H9 (cell line): ENCODE measurements around the gene LRRN3. TPM values are rescaled to one million over a fixed set of nuclear protein-coding genes. Genes with fewer than 3 reads are reported as not detected.

Source experiments
- DNase-seq: peaks from one replicate; pipeline ENCODE4 v3.0.0-alpha.2; 2017
- H2AFZ ChIP-seq: one replicate; pipeline ENCODE4 v1.6.1; 2013; ENCODE audit warnings: mild to moderate bottlenecking, low read length, control low read depth, moderate library complexity
- H2AK5ac ChIP-seq: 2 replicates; pipeline ENCODE4 v1.6.1; 2013; ENCODE audit warnings: low read length, control low read depth, mixed read lengths; ENCODE audit not compliant: insufficient read length
- H2BK120ac ChIP-seq: one replicate; pipeline ENCODE4 v1.6.1; 2013; ENCODE audit warnings: low read depth, mild to moderate bottlenecking, low read length, control low read depth, inconsistent platforms; ENCODE audit not compliant: poor library complexity, severe bottlenecking
- H2BK12ac ChIP-seq: 2 replicates; pipeline ENCODE4 v1.6.1; 2013; ENCODE audit warnings: low read length, control low read depth, mixed read lengths, low read depth; ENCODE audit not compliant: insufficient read length
- H2BK15ac ChIP-seq: 2 replicates; pipeline ENCODE4 v1.6.1; 2013; ENCODE audit warnings: low read depth, low read length, control low read depth
- H2BK20ac ChIP-seq: one replicate; pipeline ENCODE4 v1.6.1; 2013; ENCODE audit warnings: low read depth, mild to moderate bottlenecking, low read length, control low read depth, inconsistent platforms; ENCODE audit not compliant: poor library complexity, severe bottlenecking
- H2BK5ac ChIP-seq: 2 replicates; pipeline ENCODE4 v1.6.1; 2013; ENCODE audit warnings: low read length, control low read depth, mixed read lengths; ENCODE audit not compliant: insufficient read length
- H3K14ac ChIP-seq: 2 replicates; pipeline ENCODE4 v1.6.1; 2013; ENCODE audit warnings: low read length, control low read depth; ENCODE audit not compliant: insufficient read depth
- H3K18ac ChIP-seq: 2 replicates; pipeline ENCODE4 v1.6.1; 2013; ENCODE audit warnings: low read depth, mild to moderate bottlenecking, mixed read lengths, low read length, control low read depth; ENCODE audit not compliant: insufficient read length
- H3K23ac ChIP-seq: 2 replicates; pipeline ENCODE4 v1.6.1; 2013; ENCODE audit warnings: low read length, control low read depth, mixed read lengths, low read depth; ENCODE audit not compliant: insufficient read length
- H3K23me2 ChIP-seq: 2 replicates; pipeline ENCODE4 v1.6.1; 2013; ENCODE audit warnings: low read depth, mild to moderate bottlenecking, mixed read lengths, low read length, control low read depth; ENCODE audit not compliant: insufficient read length, poor library complexity, severe bottlenecking
- H3K27ac ChIP-seq: 2 replicates; pipeline ENCODE4 v1.5.1; 2013; ENCODE audit warnings: low read length, control low read depth, mixed read lengths, low read depth; ENCODE audit not compliant: insufficient read length
- H3K27me3 ChIP-seq: 2 replicates; pipeline ENCODE4 v1.6.1; 2013; ENCODE audit warnings: low read length, control low read depth, inconsistent platforms; ENCODE audit not compliant: insufficient read depth
- H3K4ac ChIP-seq: 2 replicates; pipeline ENCODE4 v1.6.1; 2013; ENCODE audit warnings: low read depth, mild to moderate bottlenecking, control low read depth, inconsistent platforms, low read length, moderate library complexity
- H3K4me1 ChIP-seq: 2 replicates; pipeline ENCODE4 v1.6.1; 2013; ENCODE audit warnings: low read length, control low read depth, inconsistent platforms; ENCODE audit not compliant: insufficient read depth
- H3K4me2 ChIP-seq: 2 replicates; pipeline ENCODE4 v1.6.1; 2013; ENCODE audit warnings: low read length, control low read depth, mixed read lengths; ENCODE audit not compliant: insufficient read length, insufficient read depth
- H3K56ac ChIP-seq: 2 replicates; pipeline ENCODE4 v1.6.1; 2013; ENCODE audit warnings: low read depth, mild to moderate bottlenecking, mixed read lengths, low read length, control low read depth; ENCODE audit not compliant: insufficient read length
- H3K79me1 ChIP-seq: 2 replicates; pipeline ENCODE4 v1.6.1; 2013; ENCODE audit warnings: low read depth, mild to moderate bottlenecking, moderate library complexity, low read length, control low read depth, inconsistent platforms; ENCODE audit not compliant: insufficient read depth, poor library complexity, severe bottlenecking
- H3K79me2 ChIP-seq: 2 replicates; pipeline ENCODE4 v1.6.1; 2013; ENCODE audit warnings: low read length, control low read depth, inconsistent platforms; ENCODE audit not compliant: insufficient read depth
- H3K9ac ChIP-seq: 2 replicates; pipeline ENCODE4 v1.6.1; 2013; ENCODE audit warnings: low read length, control low read depth, mixed read lengths; ENCODE audit not compliant: insufficient read length; ENCODE audit errors: extremely low read depth
- H3K9me3 ChIP-seq: one replicate; pipeline ENCODE4 v1.6.1; 2013; ENCODE audit warnings: low read depth, low read length, inconsistent platforms; ENCODE audit not compliant: control insufficient read depth
- H3T11ph ChIP-seq: one replicate; pipeline ENCODE4 v1.6.1; 2013; ENCODE audit warnings: mild to moderate bottlenecking, low read length, control low read depth, inconsistent platforms
- H4K20me1 ChIP-seq: one replicate; pipeline ENCODE4 v1.6.1; 2013; ENCODE audit not compliant: control insufficient read depth, insufficient read length, insufficient read depth
- H4K5ac ChIP-seq: 2 replicates; pipeline ENCODE4 v1.6.1; 2013; ENCODE audit warnings: low read depth, mild to moderate bottlenecking, mixed read lengths, low read length, control low read depth; ENCODE audit not compliant: insufficient read length
- H4K8ac ChIP-seq: replicated peaks from 2 replicates; pipeline ENCODE4 v1.6.1; 2013; ENCODE audit warnings: low read length, control low read depth, mixed read lengths, low read depth; ENCODE audit not compliant: insufficient read length
- H4K91ac ChIP-seq: 2 replicates; pipeline ENCODE4 v1.6.1; 2013; ENCODE audit warnings: low read depth, mild to moderate bottlenecking, moderate library complexity, mixed read lengths, low read length, control low read depth; ENCODE audit not compliant: insufficient read length
- H3K27ac Mint-ChIP-seq, 3 experiments: 2 replicates in 2 of 3; 3 replicates in 1 of 3; pipeline ENCODE4 v1.8.0; 2020 to 2021; ENCODE audit warnings: mixed read lengths in 3 of 3, mild to moderate bottlenecking in 1 of 3, moderate library complexity in 1 of 3
- H3K27me3 Mint-ChIP-seq: 2 replicates; pipeline ENCODE4 v1.8.0; 2021; ENCODE audit warnings: low read depth, mild to moderate bottlenecking, moderate library complexity, mixed read lengths
- H3K36me3 Mint-ChIP-seq, 3 experiments: 2 replicates in 2 of 3; 3 replicates in 1 of 3; pipeline ENCODE4 v1.8.0; 2020 to 2021; ENCODE audit warnings: low read depth in 3 of 3, mixed read lengths in 3 of 3; ENCODE audit not compliant: insufficient read depth in 1 of 3
- H3K4me1 Mint-ChIP-seq, 2 experiments: 2 replicates each; pipeline ENCODE4 v1.8.0; 2020; ENCODE audit warnings: mixed read lengths in 2 of 2
- H3K4me3 Mint-ChIP-seq, 2 experiments: 2 replicates in 1 of 2; 3 replicates in 1 of 2; pipeline ENCODE4 v1.8.0; 2020 to 2021; ENCODE audit warnings: mild to moderate bottlenecking in 2 of 2, mixed read lengths in 2 of 2, moderate library complexity in 1 of 2
- H3K9me3 Mint-ChIP-seq, 2 experiments: 2 replicates in 1 of 2; 3 replicates in 1 of 2; pipeline ENCODE4 v1.8.0; 2020; ENCODE audit warnings: mild to moderate bottlenecking in 2 of 2, mixed read lengths in 2 of 2, moderate library complexity in 1 of 2
- WGBS: extraction: QIAGEN DNeasy Blood & Tissue Kit; methylation state at CpG from one replicate; pipeline ENCODE4 v1.1.7; 2013; ENCODE audit warnings: missing lambda C conversion rate, low lambda C conversion rate, mixed read lengths; ENCODE audit not compliant: insufficient read length; ENCODE audit errors: extremely low coverage; 5-methylcytosine and 5-hydroxymethylcytosine counted together
- total RNA-seq: library from RNA; stranded (reverse); gene quantifications from 2 replicates; pipeline ENCODE4 v1.2.1, GENCODE V29; 2021
- TF ChIP-seq, protein P1 (sequence below): fragments of 200-600 bp; sonication (generic); conservative IDR thresholded peaks from 3 replicates; pipeline ENCODE4 v1.8.0; 2021; ENCODE audit warnings: antibody characterized with exemption, mild to moderate bottlenecking

The LRRN3 gene
- total RNA-seq, 1 experiment from 2014 or later, result 0.77 TPM

- Histone ChIP-seq H3T11ph (no peak overlapping the region), H3K4me2 (no peak overlapping the region), H2AK5ac (no peak overlapping the region), H4K20me1 (no peaks in the 10 kb centered on the region), H3K14ac (no peak overlapping the region), H2BK120ac (no peak overlapping the region), H2BK5ac (no peak overlapping the region), H3K79me1 (no peaks in the 10 kb centered on the region), H2BK12ac (no peak overlapping the region), H3K27me3 (no peaks in the 10 kb centered on the region), H3K9ac (no peak overlapping the region), H3K18ac (no peak overlapping the region), H2BK15ac (no peak overlapping the region), H3K4me1 (no peaks in the 10 kb centered on the region; the same call in 1 of the 2 replicates), H4K8ac (no peak overlapping the region), H3K9me3 (no peaks in the 10 kb centered on the region), H2BK20ac (peak overlapping the region; percentile 26), H3K23ac (no peak overlapping the region), H2AFZ (no peak overlapping the region), H3K27ac (no peak overlapping the region), H4K5ac (no peak overlapping the region), H3K4ac (no peak overlapping the region), H3K56ac (no peak overlapping the region), H4K91ac (no peak overlapping the region), H3K23me2 (no peaks in the 10 kb centered on the region), H3K79me2 (no peaks in the 10 kb centered on the region)
- Mint-ChIP-seq H3K4me3 (no peak overlapping the region), H3K4me1 (peaks cover 33 to 34% of the 10 kb centered on the region in 2 experiments), H3K36me3 (no peaks in the 10 kb centered on the region; a peak in 1 of 7 replicates), H3K27me3 (no peaks in the 10 kb centered on the region), H3K27ac (no peak overlapping the region), H3K9me3 (no peaks in the 10 kb centered on the region)
- TF ChIP-seq, protein P1, sequence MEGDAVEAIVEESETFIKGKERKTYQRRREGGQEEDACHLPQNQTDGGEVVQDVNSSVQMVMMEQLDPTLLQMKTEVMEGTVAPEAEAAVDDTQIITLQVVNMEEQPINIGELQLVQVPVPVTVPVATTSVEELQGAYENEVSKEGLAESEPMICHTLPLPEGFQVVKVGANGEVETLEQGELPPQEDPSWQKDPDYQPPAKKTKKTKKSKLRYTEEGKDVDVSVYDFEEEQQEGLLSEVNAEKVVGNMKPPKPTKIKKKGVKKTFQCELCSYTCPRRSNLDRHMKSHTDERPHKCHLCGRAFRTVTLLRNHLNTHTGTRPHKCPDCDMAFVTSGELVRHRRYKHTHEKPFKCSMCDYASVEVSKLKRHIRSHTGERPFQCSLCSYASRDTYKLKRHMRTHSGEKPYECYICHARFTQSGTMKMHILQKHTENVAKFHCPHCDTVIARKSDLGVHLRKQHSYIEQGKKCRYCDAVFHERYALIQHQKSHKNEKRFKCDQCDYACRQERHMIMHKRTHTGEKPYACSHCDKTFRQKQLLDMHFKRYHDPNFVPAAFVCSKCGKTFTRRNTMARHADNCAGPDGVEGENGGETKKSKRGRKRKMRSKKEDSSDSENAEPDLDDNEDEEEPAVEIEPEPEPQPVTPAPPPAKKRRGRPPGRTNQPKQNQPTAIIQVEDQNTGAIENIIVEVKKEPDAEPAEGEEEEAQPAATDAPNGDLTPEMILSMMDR, result no peak
- no CpG with 5 or more reads among the region's 4 CpGs for WGBS
- no peak for DNase-seq
These were observed 12.8 kb downstream of the LRRN3 start for GRCh38 chr7:111103678-111104274.
